SK-N-SH treated with all-trans-retinoic acid at 6 μM for 48 hours (cell line): ENCODE measurements around the gene PFKFB4.

Experiments used
- CSDC2 ChIP-seq: fragments of 250-450 bp; sonication (Bioruptor Pico); IDR thresholded peaks from 2 replicates; pipeline ENCODE4 v1.5.0; 2020; ENCODE audit warnings: mild to moderate bottlenecking, moderate library complexity
- ISL1 ChIP-seq: fragments of 250-450 bp; sonication (Bioruptor Pico); IDR thresholded peaks from 2 replicates; pipeline ENCODE4 v2.1.2; 2022; ENCODE audit warnings: mild to moderate bottlenecking, moderate library complexity
- RARB ChIP-seq: fragments of 250-450 bp; sonication (Bioruptor Pico); IDR thresholded peaks from 2 replicates; pipeline ENCODE4 v1.8.0; 2021; ENCODE audit warnings: mild to moderate bottlenecking, moderate library complexity
- ZC3H10 ChIP-seq: fragments of 250-450 bp; sonication (Bioruptor Pico); IDR thresholded peaks from 2 replicates; pipeline ENCODE4 v1.5.1; 2021; ENCODE audit warnings: mild to moderate bottlenecking, moderate library complexity
- ZFP3 ChIP-seq: fragments of 250-450 bp; sonication (Bioruptor Pico); IDR thresholded peaks from 2 replicates; pipeline ENCODE4 v1.5.0; 2020; ENCODE audit warnings: mild to moderate bottlenecking, moderate library complexity
- ZFP30 ChIP-seq: fragments of 450-650 bp; formaldehyde crosslinking; IDR thresholded peaks from 2 replicates; pipeline ENCODE4 v1.5.0; 2022; ENCODE audit warnings: mild to moderate bottlenecking, moderate library complexity
- TF ChIP-seq, protein P1 (sequence below): fragments of 250-450 bp; sonication (Bioruptor Pico); IDR thresholded peaks from 2 replicates; pipeline ENCODE4 v1.5.1; 2020; ENCODE audit warnings: low read depth, mild to moderate bottlenecking, moderate library complexity

DNA sequence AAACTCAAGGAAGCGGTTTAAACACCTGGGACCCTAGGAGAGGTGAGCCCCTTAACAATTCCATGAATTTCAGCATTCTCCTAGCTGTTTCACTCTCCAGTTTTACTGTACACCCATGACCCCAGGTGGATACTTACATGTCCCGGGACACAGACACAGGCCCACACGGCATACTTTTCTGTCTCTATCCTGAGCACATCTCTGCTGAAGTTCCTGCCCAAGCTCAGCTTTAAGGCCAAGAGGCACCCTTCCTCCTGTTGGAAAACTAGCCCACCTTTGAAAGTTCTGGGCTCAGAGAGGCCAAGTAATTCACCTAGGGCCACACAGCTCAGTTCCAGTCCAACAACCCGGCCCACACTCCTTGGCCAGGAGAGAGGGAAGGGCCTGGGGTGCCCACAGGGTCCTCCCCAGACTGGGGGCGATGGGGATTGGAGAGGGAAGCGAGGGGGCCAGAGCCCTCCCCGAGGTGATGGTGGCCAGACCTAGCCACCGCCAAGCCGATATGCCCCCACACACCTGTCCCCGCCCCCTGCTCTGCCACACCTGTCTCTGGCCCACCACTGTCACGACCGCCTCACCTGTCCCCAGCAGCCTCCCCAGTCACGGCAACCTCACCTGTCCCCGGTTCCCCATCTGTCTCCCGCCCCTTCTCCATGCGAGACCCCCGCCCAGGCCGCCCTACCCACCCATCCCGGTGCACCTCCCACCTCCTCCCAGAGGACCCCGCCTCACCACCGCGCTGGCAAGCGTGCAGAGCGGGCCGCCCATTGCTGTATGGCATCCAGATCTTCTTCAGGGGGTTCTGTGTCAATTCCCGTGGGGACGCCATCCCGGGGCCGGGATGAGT is 431 bp downstream of the PFKFB4 start:
- TF ChIP-seq ZFP30 (CRISPR knock-in tag): no peak
- no peak for TF ChIP-seq CSDC2 (CRISPR knock-in tag)
- TF ChIP-seq ZFP3 (CRISPR knock-in tag): no peak
- no peak for TF ChIP-seq RARB (CRISPR knock-in tag)
- no peak for TF ChIP-seq ZC3H10 (CRISPR knock-in tag)
- TF ChIP-seq, protein P1, sequence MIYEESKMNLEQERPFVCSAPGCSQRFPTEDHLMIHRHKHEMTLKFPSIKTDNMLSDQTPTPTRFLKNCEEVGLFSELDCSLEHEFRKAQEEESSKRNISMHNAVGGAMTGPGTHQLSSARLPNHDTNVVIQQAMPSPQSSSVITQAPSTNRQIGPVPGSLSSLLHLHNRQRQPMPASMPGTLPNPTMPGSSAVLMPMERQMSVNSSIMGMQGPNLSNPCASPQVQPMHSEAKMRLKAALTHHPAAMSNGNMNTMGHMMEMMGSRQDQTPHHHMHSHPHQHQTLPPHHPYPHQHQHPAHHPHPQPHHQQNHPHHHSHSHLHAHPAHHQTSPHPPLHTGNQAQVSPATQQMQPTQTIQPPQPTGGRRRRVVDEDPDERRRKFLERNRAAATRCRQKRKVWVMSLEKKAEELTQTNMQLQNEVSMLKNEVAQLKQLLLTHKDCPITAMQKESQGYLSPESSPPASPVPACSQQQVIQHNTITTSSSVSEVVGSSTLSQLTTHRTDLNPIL (CRISPR knock-in tag): no peak
- TF ChIP-seq ISL1: no peak
